GM19238 (cell line): ENCODE measurements around the gene CRYL1.

Experiments used
- DNase-seq: peaks from one replicate; pipeline ENCODE4 v3.0.0; 2011; ENCODE audit warnings: low spot score; ENCODE audit not compliant: insufficient read length

CRYL1 gene

DNA sequence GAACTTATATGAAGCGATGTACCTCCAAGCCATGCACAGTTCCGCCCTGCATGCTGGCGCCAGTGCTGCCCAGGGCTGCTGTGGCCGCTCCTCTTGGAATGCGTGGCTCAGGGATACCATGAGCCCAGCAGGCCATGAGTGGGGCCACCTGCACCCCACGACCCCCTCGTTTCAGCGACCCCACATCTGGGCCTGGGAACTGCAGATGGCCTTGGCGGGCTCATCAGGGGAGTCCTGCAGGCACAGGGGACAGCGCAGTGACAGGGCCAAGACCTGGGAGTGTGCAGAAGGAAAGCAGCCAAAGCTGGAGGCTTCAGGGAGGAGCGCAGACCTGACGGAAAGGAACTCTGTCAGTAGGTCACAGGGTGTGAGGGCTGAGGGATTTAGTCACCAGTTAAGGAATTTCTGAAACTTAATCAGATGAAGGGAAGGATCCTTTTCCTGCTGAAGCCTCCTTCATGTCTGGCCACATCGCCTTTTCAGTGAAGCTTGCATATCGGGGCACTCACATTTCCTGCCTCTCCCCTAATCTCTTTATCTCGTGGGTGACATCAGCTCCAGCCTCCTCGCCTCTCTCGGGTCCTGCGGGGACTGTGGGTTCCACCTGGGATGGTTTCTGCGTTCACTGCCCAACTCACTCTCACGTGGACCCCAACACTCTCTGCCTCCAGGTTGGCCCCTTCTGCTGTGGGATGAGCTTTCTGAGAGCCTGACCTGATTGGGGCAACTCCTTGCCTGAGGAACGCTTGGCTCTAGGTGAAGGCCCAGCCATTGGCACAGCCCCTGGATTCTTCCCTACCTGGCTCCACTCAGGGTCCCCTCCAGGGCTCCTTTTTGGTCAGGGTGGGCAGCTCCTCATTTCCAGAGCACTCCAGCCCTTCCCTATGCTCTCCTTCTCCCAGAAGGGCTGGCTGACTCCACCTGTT lies 123.5 kb downstream of the CRYL1 start:
- no peak for DNase-seq

DNA sequence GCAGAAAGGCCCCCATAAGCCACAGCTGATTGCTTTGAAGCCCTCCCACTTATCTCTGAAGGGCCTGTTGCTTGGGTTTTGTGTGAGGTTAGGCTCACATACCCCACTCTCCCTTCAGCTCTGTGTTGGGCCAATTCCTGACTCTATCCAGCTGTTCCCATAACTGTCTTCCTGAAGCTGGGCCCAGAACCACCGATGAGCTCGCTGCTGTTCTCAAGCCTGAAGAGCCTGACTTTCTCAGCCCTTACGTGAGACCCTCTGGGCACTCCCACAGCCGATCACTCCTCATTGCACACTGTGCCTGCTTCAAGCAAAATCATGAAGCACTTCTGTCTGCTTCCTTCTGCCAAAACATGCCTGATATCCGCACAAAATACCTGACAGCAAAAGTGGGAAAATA lies 124.1 kb downstream of the CRYL1 start:
- no peak for DNase-seq

DNA sequence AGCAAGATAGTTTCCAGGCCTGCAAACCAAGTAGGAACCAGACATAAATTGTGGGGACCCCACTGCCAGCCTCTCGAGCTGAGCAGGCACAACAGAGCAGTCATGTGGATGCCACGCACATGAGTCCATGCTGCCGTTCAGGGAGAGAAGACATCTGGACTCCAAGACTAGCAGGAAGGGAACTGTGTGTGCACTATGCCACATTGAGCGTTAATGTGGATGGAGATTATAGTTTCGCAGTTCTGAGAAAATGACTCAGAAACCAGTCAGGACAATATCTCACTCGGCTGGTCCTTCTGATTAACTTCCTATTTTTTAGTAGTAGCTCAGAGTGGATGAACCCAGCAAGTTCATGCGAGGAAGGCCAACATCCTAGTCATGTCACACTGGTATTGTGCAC lies 124.9 kb downstream of the CRYL1 start:
- no peak for DNase-seq

DNA sequence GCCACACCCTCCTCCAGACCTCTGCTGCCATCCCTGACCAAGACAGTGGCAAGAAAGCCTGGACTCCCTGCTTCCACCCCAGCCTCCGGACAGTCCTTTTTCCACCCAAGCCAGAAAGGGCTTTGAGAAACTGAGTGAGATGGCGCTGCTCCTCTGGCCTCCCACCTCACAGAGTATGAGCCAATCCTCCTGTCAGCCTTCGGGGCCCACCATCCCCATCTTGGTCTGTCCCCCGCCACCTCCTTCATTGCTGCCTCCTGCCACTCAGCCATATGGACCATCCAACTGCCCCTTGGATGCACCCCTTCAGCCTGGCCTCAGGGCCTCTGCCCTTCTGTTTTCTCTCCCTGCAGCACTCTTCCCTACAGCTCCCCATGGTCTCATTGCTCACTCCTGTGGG lies 125.7 kb downstream of the CRYL1 start:
- no peak for DNase-seq

DNA sequence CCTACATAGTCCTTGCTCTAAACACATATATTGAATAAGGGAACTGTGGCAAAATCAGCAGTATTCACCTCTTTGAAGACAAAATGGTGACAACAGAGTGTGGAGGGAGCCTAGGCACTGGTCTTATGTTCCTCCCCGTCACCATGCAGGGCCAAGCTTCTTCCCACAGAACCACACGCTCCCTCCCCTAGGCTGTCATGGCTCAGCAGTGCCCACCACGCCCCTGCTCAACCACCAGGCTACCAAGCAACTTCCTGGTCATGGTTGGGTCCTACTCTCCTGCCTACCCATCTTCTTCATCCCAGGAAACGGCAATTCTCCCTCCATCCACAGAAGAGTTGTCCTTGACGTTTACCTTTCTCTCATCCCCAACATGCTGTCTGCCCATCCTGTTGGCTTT lies 126.1 kb downstream of the CRYL1 start:
- no peak for DNase-seq

DNA sequence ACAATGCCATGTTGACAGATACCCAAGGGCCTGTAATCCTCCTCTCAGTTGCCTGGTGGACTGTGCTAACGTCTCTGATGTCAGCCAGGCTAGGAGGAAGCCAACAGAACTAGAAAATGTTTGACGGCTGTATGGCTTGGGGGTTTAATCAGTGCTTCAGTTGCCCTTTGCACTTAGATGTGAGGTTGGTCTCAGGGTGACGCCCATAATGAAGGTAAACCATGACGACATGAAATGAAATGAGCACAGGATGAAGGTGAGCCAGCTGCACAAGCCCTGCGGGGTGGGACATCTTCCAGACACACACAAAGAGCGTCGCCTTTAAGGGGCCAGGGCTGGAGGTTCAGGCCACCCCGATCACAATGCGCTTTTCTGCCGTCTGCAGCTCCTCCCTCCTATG lies 127.2 kb downstream of the CRYL1 start:
- DNase-seq: no peak

DNA sequence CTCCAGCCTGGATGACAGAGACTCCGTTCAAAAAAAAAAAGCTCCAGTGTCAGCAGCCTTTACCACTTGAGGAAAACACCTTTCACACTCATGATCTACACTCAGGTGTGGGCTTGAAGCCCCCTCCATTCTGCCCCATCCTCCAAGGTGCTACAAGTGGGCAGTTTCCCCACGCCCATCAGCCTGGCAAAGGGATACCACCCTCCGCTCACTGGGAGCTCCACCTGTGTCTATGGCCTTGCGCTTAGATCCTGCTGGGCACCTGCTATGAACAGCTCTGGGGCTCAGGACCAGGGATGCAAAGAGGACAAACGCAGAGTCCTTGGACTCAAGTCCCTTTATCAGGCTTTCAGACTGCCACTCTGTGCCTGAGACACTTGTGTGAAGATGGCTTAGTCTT lies 127.8 kb downstream of the CRYL1 start:
- DNase-seq: no peak

DNA sequence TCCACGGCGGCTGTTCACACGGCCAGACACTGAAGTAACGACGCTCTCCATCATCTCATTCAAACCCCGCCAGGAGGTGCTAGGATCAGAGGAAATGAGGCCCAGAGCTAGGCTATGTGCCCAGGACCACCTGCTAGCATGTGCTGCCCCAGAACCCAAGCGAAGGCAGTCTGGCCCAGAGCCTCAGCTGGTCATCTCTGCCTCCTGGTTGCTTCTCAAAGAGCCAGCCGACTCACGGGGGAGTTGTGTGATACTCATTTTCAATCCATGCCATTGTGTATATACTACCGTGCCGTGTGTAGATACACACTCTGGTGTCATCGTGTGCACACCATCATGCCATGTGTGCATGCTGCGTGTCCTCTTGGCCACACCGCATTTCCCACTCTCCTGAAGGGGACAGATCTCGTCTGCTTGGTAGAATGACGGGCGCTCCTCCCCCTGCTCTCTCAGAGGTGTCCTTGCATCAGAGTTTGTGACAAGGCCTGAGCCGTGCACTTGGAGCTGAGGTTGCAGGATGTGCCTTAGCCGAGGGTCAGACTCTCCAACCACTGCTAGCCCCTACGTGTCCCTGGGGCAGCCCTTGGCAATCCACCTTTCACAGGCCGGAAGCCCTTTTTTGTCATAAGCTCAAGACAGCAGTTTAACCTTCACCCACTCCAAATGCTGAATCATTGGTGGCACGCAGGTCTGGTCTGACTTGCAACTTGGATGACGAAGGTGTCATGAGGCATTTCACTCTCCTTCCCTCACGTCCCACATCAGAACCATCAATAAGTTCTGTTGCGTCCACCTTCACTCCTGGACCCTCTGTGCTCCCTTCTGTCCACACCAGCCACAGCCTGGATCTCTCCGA lies 130.4 kb downstream of the CRYL1 start:
- DNase-seq: no peak

DNA sequence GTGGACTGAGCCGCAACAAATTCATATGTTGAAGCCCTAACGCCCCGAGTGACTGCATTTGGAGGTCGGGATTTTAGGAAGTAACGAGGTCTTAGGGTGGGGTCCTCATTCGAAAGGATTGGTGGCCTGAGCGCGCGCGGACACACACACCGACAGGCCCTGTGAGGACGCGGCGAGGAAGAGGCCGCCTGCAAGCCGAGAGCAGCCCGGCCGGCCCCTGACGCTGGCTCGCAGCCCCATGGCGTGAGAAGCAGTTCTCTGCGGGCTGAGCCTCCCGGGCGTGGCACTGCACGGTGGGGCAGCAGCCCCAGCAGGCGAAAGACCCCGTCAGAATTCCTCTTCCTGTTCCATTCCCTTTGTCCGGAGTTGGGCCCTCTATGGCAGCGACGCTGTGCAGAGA lies 131.2 kb downstream of the CRYL1 start:
- no peak for DNase-seq

DNA sequence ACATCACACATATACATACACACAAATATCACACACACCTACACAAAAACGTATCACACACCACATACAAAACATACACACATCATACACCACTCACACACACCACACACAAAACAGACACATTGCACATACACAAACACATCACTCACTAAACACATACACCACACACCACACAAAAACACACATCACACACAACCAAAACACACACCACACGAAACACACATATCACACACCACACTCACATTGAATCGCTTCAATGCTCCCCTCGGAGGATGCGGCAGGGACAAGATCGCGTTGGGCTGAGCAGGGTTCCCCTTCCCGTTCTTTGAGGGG lies 131.5 kb downstream of the CRYL1 start:
- DNase-seq: no peak

DNA sequence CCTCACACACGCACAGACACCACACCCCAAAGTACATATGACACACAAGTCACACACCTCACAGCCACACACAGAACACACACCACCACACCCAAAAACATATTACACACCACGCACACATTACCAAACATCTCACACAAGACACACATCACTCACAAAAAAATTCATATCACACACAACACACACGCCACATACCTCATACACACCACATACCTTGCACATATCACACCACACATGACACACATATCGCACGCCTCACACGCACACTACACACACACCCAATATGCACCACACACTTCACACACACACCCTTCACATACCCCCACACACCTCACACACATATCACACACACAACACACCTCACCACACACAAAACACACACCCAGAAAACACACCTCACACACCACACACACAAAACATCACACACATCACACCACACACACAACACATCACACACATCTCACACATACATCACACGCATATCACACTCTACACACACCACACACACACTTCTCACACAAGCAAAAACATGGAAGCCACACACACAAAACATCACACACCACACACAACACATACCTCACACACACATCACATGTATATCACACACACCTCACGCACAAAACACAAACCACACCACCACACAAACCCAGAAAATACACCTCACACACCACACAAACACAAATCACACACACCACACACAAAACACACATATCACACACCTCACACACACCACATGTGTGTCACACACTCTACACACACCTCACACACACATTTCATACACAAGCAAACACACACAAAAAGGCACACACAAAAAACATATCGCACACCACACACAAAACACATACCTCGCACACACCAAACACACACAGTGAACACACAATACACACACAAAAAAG lies 132.1 kb downstream of the CRYL1 start:
- DNase-seq: no peak

DNA sequence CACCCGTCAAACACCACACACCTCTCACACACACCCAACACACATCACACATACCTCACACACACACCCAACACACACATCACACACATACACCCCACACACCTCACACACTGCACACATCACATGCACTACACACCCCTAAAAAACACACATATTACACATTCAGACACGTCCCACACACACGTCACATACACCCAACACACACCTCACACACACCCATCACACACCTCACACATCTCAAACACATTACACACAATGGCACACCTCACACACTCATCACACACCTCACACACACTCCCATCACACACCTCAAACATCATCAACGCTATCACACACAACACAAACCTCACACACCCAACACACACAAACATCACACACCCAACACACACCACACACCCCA lies 133.1 kb downstream of the CRYL1 start:
- DNase-seq: no peak

DNA sequence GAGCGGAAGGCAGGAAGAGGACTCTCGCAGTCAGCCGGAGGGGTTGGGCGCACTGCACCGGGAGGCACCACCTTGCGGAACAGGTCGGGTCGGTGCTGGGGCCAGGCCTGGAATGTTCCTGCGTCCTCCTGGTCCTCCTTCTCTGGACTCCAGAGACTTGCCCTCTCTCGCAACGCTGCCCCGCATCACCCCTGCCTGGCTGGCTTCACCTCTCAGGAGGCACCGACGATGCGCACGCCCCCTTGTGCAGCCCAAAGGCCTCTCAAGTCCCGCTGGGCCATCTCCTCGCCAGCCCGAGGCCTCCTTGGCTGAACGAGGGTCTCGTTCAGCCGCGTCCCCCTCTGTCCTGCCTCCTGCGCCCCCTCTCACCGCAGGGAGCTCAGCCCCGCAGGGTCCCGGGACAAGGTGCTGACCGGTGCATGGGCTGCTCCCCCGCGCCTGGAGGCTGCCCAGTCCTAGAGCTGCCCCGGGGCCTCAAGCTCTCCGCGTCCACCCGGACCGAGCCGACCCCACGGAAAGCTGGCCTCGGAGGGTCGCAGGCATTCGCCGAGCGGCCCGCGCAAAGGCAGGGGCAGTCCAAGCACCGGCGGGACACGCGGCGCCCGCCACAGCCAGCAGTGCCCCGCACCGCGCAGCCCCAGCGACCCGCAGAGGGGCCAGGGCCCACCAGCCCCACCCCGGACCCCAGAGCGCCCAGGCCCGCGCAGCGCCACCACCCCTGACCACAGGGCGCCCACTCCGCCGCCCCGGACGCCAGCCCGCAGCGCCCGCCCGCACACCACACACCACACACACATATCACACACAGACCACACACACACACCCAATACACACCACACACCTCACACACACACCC lies 133.8 kb downstream of the CRYL1 start:
- DNase-seq: no peak

DNA sequence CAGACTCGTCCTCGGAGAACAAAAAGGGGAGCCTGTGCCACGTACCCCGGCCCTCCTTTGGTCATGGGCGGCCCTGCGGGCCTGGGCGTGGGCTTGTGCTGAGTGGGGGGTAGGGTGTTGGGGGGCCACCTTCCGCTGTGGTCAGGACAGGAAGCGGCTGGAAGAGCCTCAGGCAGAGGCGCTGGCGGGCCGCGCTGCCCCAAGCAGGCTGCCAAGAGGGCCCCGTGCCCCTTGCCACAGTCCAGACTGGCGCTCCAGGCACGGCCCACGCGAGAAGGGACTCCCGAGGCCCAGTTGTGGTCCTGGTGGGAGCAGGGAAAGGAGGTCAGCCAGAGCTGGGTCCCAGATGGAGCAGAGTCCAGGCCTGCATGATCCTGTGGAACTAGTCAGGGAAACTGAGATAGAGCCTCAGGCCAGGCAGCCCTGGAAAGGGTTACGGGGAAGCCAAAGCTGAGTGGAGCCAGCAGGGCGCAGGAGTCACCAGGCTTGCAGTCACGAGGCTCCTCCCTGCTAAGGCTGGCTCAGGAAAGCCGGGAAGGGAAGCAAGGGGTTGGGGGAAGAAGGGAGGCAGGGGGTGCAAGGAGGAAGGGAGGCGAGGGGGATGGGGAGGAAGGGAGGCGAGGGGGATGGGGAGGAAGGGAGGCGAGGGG lies 135.0 kb downstream of the CRYL1 start:
- DNase-seq: no peak

DNA sequence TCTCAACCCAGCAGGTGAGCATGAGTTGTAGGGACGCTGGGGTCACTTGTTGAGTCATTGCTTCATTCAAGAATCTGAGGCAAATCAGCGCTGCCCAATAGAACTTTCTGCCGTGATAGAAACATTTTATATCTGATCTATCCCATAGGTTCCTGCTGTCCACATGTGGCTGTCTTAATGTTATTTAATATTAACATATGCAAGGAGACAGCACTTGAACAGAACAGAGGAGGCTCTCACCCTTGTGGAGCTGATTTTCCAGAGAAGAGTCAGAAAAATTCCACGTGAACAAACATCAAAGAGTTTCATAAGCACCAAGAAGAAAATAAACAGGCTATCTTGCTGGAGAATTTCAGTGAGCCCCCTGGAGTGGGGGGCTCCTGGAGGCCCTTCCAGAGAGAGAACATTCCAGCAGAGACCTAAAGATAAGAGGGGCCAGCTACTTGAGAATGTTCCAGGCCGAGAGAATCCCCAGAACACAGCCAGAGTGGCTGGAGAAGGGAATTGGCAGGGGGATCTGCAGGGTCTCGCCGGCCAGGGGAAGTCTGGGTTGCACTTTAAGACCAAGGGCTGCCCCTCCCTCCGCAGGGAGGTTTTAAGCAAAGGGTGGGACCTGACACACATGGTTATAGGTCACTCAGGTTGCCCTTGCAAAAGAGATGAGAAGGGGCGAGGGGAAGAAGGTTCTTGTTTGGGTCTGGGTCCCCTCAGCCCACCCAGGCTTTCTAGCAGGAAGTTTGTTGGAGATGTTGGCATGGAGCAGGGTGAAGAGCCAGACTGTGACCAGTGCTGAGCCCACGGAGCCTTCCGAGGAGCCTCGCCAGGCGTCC lies 135.7 kb downstream of the CRYL1 start:
- DNase-seq: no peak

DNA sequence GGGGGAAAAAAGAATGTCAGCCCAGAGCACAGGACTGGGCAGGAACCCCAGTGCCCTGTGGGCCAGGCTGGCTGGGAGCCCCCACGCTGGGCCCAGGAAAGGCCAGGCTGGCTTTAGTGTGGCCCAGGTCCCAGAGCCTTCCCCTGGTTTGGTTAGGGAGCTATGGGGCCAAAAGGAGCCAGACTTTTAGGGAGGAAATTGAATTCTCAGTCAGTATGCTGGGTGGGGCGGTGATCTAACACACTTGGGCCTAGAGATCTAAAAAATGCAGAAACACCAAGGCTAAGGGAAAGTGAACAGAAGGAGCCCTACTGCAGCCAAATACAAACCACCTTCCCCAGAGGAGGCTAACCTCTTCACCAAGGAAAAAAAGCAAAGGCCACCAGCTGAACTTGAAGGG lies 137.5 kb downstream of the CRYL1 start:
- no peak for DNase-seq

DNA sequence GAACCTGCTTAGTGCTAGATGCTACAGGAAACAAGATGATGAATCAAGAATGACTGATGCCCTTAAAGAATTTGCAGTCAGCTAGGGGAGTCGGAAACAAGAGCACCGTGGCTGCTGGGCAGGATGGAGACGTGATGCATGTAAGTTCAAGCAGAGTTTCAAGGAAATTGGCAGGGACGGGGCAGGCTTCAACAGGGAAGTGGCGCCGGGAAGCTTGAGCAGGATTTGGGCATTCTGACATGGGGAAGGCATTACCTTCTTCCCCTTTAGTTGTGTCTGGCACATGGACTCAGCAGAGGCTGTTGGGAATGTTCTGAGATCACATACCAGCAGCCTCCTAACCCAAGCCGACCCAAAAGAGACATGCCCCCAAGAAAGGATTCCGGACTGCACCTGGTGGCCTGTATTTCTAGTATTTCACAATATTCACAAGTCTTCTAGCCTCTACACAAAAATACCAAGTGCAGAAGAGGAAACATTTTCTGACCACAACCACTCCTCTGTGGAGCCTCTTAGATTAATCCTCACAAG lies 138.2 kb downstream of the CRYL1 start:
- no peak for DNase-seq

DNA sequence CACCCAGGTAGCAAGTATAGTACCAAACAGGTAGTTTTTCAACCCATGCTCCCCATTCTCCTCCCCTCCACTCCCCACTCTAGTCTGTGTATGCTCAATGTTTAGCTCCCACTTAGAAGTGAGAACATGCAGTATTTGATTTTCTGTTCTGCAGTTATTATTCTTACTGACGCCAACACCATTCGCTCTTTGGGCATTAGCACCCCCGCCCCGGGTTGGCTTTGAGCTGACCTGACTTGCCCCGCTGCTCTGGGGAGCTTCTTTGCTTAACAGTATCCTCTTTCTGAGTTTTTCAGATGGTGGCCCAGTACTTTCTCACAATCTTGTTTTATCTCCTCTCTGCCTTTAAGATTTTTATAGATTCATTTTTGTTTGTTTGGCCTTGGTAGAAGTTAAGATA lies 138.7 kb downstream of the CRYL1 start:
- DNase-seq: no peak

DNA sequence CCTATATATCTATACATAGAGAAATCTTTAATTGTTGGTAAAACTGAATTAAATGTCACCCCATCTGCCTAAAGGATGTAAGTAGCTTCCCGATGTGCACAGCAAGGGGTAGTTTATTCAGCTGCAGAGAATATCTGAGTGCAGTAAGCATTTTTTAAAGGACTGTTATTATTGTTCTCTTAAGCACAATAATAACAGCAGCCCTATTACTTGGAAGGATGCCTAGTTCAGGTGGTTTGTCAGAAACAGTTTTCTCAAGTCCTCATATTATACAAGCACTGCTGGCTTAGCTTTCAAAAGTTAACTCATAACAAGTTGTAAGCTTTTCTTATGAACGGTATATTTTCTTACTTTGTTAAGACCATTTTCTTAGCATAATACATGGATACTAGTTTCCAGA lies 142.6 kb downstream of the CRYL1 start:
- no peak for DNase-seq
